ENCODE measurements around the gene ATP13A4. TPM values are rescaled to one million over a fixed set of nuclear protein-coding genes. Genes with fewer than 3 reads are reported as not detected.

The ATP13A4 gene
- total and polyA plus RNA-seq, 2 of the 8 experiments (the other 6 are each of a cell fraction or from before 2014, with no cell fraction given) = 0.12 TPM; not detected in 1

GRCh38 chr3:193464889-193465288, 89.8 kb downstream of the ATP13A4 start (continued):
- TF ChIP-seq CHD7 (IDR thresholded peaks at IDR 0.05; ENCODE audit: insufficient replicate concordance, low read length) (no peak), POLR2A (IDR thresholded peaks at IDR 0.05; ENCODE audit: control extremely low read depth in 1 of 2, low read depth in 2 of 2, low read length in 2 of 2) (no peak), RFX5 (IDR thresholded peaks at IDR 0.05; ENCODE audit: borderline replicate concordance, low read depth, low read length) (no peak), RNF2 (IDR thresholded peaks at IDR 0.05; ENCODE audit: borderline replicate concordance, low read depth, low read length, missing control alignments, poor library complexity, severe bottlenecking) (no peak), KDM5A (IDR thresholded peaks at IDR 0.05; ENCODE audit: low read length) (no peak), KDM4A (IDR thresholded peaks at IDR 0.05; ENCODE audit: low read depth, low read length, severe bottlenecking) (no peak), HDAC6 (IDR thresholded peaks at IDR 0.05; ENCODE audit: low read depth, low read length) (no peak), ZNF274 (IDR thresholded peaks at IDR 0.05; ENCODE audit: borderline replicate concordance, extremely low read depth, low read length) (no peak), ASH2L (IDR thresholded peaks at IDR 0.05; ENCODE audit: low read length) (no peak), RBBP5 (IDR thresholded peaks at IDR 0.05; ENCODE audit: borderline replicate concordance, low read depth, low read length) (no peak)
